Measurements from ENCODE around the gene AGAP1. TPM values are rescaled to one million over a fixed set of nuclear protein-coding genes. Genes with fewer than 3 reads are reported as not detected.

The AGAP1 gene
- total RNA-seq, 2 experiments from 2014 or later, result 0.95 to 1.1 TPM

- peaks cover 6% of the 10 kb centered on the region for H3K4me1 Mint-ChIP-seq (ENCODE audit: low read depth)
- no peaks in the 10 kb centered on the region for H3K9me3 Mint-ChIP-seq
- no peak overlapping the region for H3K27ac Mint-ChIP-seq
- CTCF ChIA-PET, result no interaction called here
- H3K4me3 Mint-ChIP-seq, result no peak overlapping the region
- intact Hi-C loops (cut with micrococcal nuclease), result loop anchor here (10.0 kb wide), 2 partner anchors 505 to 995 kb away; no protein-coding TSS in a partner anchor
- H3K27me3 Mint-ChIP-seq (ENCODE audit: low read depth), result peaks cover 47% of the 10 kb centered on the region
- DNase-seq, result no peak
- no peaks in the 10 kb centered on the region for H3K36me3 Mint-ChIP-seq (ENCODE audit: low read depth)
Measured at GRCh38 chr2:235669983-235670962, 176.4 kb downstream of the AGAP1 start.

GRCh38 chr2:235670974-235671787, 177.3 kb downstream of the AGAP1 start:
- no peak for DNase-seq
- intact Hi-C loops (cut with micrococcal nuclease), result loop anchor here (10.0 kb wide), 1 partner anchor 504 kb away; no protein-coding TSS in a partner anchor
- Mint-ChIP-seq H3K4me1 (ENCODE audit: low read depth) (peaks cover 3% of the 10 kb centered on the region), H3K27ac (no peak overlapping the region), H3K27me3 (ENCODE audit: low read depth) (peaks cover 41% of the 10 kb centered on the region), H3K4me3 (no peak overlapping the region), H3K9me3 (no peaks in the 10 kb centered on the region), H3K36me3 (ENCODE audit: low read depth) (no peaks in the 10 kb centered on the region)
- CTCF ChIA-PET, result no interaction called here

GRCh38 chr2:235672720-235673119, 178.9 kb downstream of the AGAP1 start:
- Mint-ChIP-seq H3K4me3 (no peak overlapping the region), H3K27ac (no peak overlapping the region), H3K4me1 (ENCODE audit: low read depth) (peaks cover 1% of the 10 kb centered on the region), H3K36me3 (ENCODE audit: low read depth) (no peaks in the 10 kb centered on the region), H3K27me3 (ENCODE audit: low read depth) (peaks cover 32% of the 10 kb centered on the region), H3K9me3 (no peaks in the 10 kb centered on the region)
- no peak for DNase-seq
- intact Hi-C loops (cut with micrococcal nuclease), result loop anchor here (10.0 kb wide), 1 partner anchor 502 kb away; no protein-coding TSS in a partner anchor
- CTCF ChIA-PET, result no interaction called here

GRCh38 chr2:235674146-235674545, 180.3 kb downstream of the AGAP1 start:
- H3K4me1 Mint-ChIP-seq (ENCODE audit: low read depth), result peaks cover 1% of the 10 kb centered on the region
- no peak overlapping the region for H3K4me3 Mint-ChIP-seq
- peaks cover 24% of the 10 kb centered on the region for H3K27me3 Mint-ChIP-seq (ENCODE audit: low read depth)
- no peaks in the 10 kb centered on the region for H3K9me3 Mint-ChIP-seq
- no peaks in the 10 kb centered on the region for H3K36me3 Mint-ChIP-seq (ENCODE audit: low read depth)
- H3K27ac Mint-ChIP-seq, result no peak overlapping the region
- CTCF ChIA-PET, result interaction anchor here (0.7 kb wide), 1 partner anchor 1569 kb away, joined by 5 read pairs; no protein-coding TSS in a partner anchor
- intact Hi-C loops (cut with micrococcal nuclease), result loop anchor here (10.0 kb wide), 1 partner anchor 501 kb away; no protein-coding TSS in a partner anchor
- no peak for DNase-seq

GRCh38 chr2:235674812-235675211, 181.0 kb downstream of the AGAP1 start:
- intact Hi-C loops (cut with micrococcal nuclease), result loop anchor here (10.0 kb wide), 1 partner anchor 500 kb away; no protein-coding TSS in a partner anchor
- Mint-ChIP-seq H3K9me3 (no peaks in the 10 kb centered on the region), H3K27ac (no peak overlapping the region), H3K27me3 (ENCODE audit: low read depth) (peaks cover 24% of the 10 kb centered on the region), H3K36me3 (ENCODE audit: low read depth) (no peaks in the 10 kb centered on the region), H3K4me1 (ENCODE audit: low read depth) (peaks cover 1% of the 10 kb centered on the region), H3K4me3 (no peak overlapping the region)
- CTCF ChIA-PET, result no interaction called here
- DNase-seq, result no peak

GRCh38 chr2:235675678-235676535, 182.1 kb downstream of the AGAP1 start:
- Mint-ChIP-seq H3K27ac (no peak overlapping the region), H3K4me1 (ENCODE audit: low read depth) (peaks cover 1% of the 10 kb centered on the region), H3K27me3 (ENCODE audit: low read depth) (peaks cover 24% of the 10 kb centered on the region), H3K36me3 (ENCODE audit: low read depth) (no peaks in the 10 kb centered on the region), H3K4me3 (no peak overlapping the region), H3K9me3 (no peaks in the 10 kb centered on the region)
- CTCF ChIA-PET, result interaction anchor here (0.6 kb wide), 1 partner anchor 8 kb away, joined by 3 read pairs; no protein-coding TSS in a partner anchor
- DNase-seq, result no peak
- intact Hi-C loops (cut with micrococcal nuclease), result loop anchor here (10.0 kb wide), 1 partner anchor 499 kb away; no protein-coding TSS in a partner anchor

- CTCF ChIA-PET, result no interaction called here
- intact Hi-C loops (cut with micrococcal nuclease), result loop anchor here (10.0 kb wide), 1 partner anchor 498 kb away; no protein-coding TSS in a partner anchor
- Mint-ChIP-seq H3K27ac (no peak overlapping the region), H3K27me3 (ENCODE audit: low read depth) (peaks cover 24% of the 10 kb centered on the region), H3K4me3 (no peak overlapping the region), H3K36me3 (ENCODE audit: low read depth) (no peaks in the 10 kb centered on the region), H3K9me3 (no peaks in the 10 kb centered on the region), H3K4me1 (ENCODE audit: low read depth) (peaks cover under 1% of the 10 kb centered on the region)
- DNase-seq, result no peak
Measured at GRCh38 chr2:235676536-235676799, 182.6 kb downstream of the AGAP1 start.

GRCh38 chr2:235677276-235677788, 183.5 kb downstream of the AGAP1 start:
- peaks cover 16% of the 10 kb centered on the region for H3K27me3 Mint-ChIP-seq (ENCODE audit: low read depth)
- H3K4me3 Mint-ChIP-seq, result no peak overlapping the region
- CTCF ChIA-PET, result no interaction called here
- H3K27ac Mint-ChIP-seq, result no peak overlapping the region
- H3K9me3 Mint-ChIP-seq, result no peaks in the 10 kb centered on the region
- H3K36me3 Mint-ChIP-seq (ENCODE audit: low read depth), result no peaks in the 10 kb centered on the region
- H3K4me1 Mint-ChIP-seq (ENCODE audit: low read depth), result no peaks in the 10 kb centered on the region
- intact Hi-C loops (cut with micrococcal nuclease), result loop anchor here (10.0 kb wide), 1 partner anchor 497 kb away; no protein-coding TSS in a partner anchor
- no peak for DNase-seq

GRCh38 chr2:235677937-235678336, 184.1 kb downstream of the AGAP1 start:
- H3K36me3 Mint-ChIP-seq (ENCODE audit: low read depth), result no peaks in the 10 kb centered on the region
- peaks cover 12% of the 10 kb centered on the region for H3K27me3 Mint-ChIP-seq (ENCODE audit: low read depth)
- CTCF ChIA-PET, result no interaction called here
- intact Hi-C loops (cut with micrococcal nuclease), result loop anchor here (10.0 kb wide), 1 partner anchor 497 kb away; no protein-coding TSS in a partner anchor
- H3K27ac Mint-ChIP-seq, result no peak overlapping the region
- no peak for DNase-seq
- H3K4me3 Mint-ChIP-seq, result no peak overlapping the region
- no peaks in the 10 kb centered on the region for H3K9me3 Mint-ChIP-seq
- no peaks in the 10 kb centered on the region for H3K4me1 Mint-ChIP-seq (ENCODE audit: low read depth)

- CTCF ChIA-PET, result no interaction called here
- intact Hi-C loops (cut with micrococcal nuclease), result loop anchor here (10.0 kb wide), 1 partner anchor 496 kb away; no protein-coding TSS in a partner anchor
- Mint-ChIP-seq H3K4me3 (no peak overlapping the region), H3K9me3 (no peaks in the 10 kb centered on the region), H3K36me3 (ENCODE audit: low read depth) (no peaks in the 10 kb centered on the region), H3K27ac (no peak overlapping the region), H3K27me3 (ENCODE audit: low read depth) (peaks cover 12% of the 10 kb centered on the region), H3K4me1 (ENCODE audit: low read depth) (no peaks in the 10 kb centered on the region)
- DNase-seq, result no peak
Measured at GRCh38 chr2:235678712-235679111, 184.9 kb downstream of the AGAP1 start.

- H3K27ac Mint-ChIP-seq, result no peak overlapping the region
- intact Hi-C loops (cut with micrococcal nuclease), result loop anchor here (10.0 kb wide), 1 partner anchor 495 kb away; no protein-coding TSS in a partner anchor
- H3K9me3 Mint-ChIP-seq, result no peaks in the 10 kb centered on the region
- no peak for DNase-seq
- no peak overlapping the region for H3K4me3 Mint-ChIP-seq
- no peaks in the 10 kb centered on the region for H3K4me1 Mint-ChIP-seq (ENCODE audit: low read depth)
- CTCF ChIA-PET, result no interaction called here
- peaks cover 12% of the 10 kb centered on the region for H3K27me3 Mint-ChIP-seq (ENCODE audit: low read depth)
- no peaks in the 10 kb centered on the region for H3K36me3 Mint-ChIP-seq (ENCODE audit: low read depth)
Measured at GRCh38 chr2:235679471-235679870, 185.6 kb downstream of the AGAP1 start.

All from activated naive CD4-positive, alpha-beta T cell treated with anti-CD3 and anti-CD28 coated beads for 36 hours (primary cell).